COLO668 (cell line): Measurements from ENCODE around the gene CALN1.

ENCODE experiments used
- DNase-seq: peaks from one replicate; lab custom pipeline; 2025; ENCODE audit not compliant: unreplicated experiment; lab: John Stamatoyannopoulos, UW

The CALN1 gene

DNA sequence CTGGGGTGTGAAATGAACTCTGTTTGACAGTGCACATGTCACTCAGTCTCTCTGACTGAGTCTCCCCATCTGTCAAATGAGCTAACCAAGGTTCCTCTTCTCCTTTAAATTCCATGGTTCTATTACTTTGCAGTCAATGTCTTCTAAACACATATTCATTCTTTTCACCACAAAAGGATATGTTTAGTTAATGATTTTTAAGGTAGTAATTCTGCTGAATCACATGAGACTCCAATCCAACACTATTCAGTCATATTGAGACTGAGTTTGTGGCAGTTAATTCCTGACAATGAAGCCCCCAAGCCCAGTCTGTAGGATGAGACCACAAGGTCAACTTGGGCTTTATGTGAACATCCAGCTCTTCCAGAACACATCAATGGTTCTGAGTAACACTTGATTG, 85.3 kb downstream of the CALN1 start:
- DNase-seq = no peak

GRCh38 chr7:72326365-72326764, 85.8 kb downstream of the CALN1 start:
- DNase-seq = no peak

DNA sequence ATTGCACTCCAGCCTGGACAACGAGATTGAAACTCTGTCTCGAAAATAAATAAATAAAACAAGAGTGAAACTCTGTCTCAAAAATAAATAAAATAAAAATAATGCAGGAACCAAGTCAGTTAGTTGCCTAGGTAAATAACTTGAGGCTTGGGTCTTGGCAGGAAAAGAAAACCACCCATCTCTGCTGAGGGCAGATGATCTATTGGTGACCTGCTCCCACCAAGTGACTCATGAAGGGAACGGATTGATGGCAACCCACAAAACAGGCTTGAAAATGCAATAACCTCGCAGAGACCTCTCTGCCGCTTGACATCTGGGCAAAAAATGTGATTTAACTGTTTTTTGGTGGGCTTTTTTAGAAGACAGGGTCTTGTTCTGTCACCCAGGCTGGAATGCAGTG, 86.6 kb downstream of the CALN1 start:
- no peak for DNase-seq

GRCh38 chr7:72321637-72322036, 90.5 kb downstream of the CALN1 start:
- no peak for DNase-seq

GRCh38 chr7:72321081-72321480, 91.1 kb downstream of the CALN1 start:
- DNase-seq = no peak

- DNase-seq = no peak
Observed at GRCh38 chr7:72317341-72317740, 94.8 kb downstream of the CALN1 start.

DNA sequence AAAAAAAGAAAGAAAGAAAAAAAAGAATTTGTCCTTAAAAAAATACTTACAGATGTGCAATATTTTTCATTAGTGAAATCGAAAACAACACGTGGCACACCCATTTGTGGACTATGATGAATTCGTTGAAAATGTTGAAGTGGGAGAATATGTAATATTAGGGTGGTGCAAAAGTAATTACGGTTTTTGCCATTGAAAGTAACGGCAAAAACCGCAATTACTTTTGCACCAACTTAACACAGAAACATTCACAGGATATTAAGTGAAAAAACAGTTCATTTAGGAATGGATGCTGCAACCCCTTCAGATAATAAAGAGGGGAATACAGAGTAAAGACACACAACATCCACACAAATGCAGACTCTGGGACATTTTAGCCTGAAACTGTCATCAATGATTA, 96.0 kb downstream of the CALN1 start:
- DNase-seq = no peak

DNA sequence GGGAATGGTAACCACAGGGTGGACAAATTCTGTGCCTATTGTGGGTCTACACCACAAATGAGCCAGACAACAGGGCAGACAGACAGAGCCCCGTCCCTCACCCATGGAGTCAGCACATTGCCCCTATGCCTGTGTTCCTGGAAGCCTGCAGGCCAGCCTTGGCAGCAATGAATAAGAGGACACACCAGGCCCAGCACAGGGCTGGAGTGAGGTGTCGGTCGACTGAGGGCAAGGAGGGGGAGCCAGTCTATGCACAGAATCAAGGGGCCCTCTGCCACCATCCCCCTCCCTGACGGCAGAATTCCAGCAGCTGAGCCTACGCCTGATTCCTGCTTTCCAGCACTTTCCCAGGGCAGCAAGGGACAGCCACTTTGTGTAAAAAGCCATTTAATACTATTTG, 98.2 kb downstream of the CALN1 start:
- no peak for DNase-seq

DNA sequence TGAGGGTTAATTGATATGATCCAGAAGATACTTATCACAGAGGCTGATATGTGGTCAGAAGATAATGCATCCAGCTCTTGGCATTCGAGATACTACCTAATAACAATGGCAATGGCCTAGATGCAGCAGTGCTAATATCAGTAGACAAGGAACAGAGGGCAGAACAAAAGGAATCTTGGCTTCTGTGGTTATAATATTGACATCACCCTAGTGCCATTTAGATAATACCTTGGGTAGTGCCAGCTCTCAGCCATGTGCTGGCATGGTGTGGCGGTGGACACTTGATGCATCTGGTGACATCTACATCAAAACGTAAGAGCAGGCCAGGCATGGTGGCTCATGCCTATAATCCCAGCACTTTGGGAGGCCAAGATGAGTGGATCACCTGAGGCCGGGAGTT, 101.8 kb downstream of the CALN1 start:
- no peak for DNase-seq

DNA sequence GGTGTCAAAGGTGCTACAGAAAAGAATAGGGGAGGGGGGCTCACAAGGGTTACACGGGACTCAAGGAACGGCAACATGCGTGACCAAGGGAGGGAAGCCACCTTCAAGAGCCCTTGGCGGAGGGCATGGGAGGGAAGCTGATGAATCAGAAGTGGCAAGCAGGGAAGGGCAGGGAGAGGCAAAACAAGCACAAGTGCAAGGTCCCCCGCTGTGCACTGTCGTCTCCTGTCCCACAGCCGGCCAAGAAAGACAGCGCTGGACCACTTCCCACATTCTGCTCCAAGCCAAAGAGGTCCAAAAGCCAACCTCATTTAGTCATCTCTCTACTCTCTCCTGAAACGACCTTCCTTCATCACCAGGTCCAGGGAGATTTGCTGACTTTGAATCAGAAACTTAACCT, 102.7 kb downstream of the CALN1 start:
- no peak for DNase-seq

GRCh38 chr7:72308986-72309385, 103.2 kb downstream of the CALN1 start:
- no peak for DNase-seq

DNA sequence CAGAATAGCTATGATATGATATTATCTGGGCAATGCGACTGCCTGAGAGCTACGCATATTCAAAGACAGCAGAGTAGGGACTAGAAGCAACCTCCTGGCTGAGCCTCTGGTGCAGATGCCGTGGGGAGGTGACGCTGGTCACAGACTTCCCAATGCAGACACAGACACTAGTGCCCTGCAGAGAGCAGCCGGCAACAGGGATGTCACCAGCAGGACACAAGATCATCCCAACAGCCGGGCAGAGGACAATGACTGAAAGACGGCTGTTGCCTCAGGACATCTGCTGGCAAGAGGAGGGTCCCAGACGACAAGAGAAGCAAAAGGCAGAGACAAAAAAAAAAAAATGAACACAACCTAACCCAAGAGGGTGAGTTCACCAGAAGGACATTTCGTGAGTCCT, 104.6 kb downstream of the CALN1 start:
- no peak for DNase-seq

GRCh38 chr7:72298912-72299311, 113.2 kb downstream of the CALN1 start:
- DNase-seq = no peak

DNA sequence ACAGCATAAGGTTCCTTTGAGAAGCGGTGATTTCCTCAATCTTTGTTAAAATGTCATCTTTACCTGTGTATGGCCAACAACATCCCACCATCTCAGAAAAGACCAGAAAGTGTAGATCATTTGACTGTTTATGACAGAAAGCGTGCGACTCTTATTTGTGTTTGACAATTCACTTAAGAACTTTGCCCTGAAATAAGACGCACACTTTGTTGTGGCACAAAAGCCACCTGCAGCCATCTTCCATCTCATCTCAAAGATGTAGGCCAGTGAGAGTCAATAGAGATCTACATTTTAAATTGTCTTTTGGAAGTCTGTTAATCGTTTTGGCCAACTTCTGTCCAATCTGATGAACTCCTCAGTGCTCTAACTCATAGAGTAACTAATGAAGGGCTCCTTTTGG, 114.0 kb downstream of the CALN1 start:
- DNase-seq = no peak

DNA sequence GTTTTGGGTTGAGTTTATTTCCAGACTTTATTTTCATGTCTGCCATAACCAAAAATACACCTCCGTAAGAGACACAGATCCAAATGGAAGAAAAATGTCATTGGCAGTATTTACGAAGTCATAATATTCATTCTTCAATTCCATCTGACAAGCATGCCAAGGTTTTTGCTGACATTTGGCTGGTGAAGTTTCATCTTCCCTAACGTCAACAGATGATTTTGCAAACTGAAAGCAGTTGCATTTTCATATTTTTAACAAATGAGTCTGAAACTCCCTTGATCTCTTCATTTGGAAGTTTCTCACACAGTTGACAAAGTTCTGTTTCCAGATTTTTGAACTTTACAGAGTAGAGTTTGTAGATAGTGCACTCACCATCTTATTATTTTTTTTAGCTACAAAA, 114.5 kb downstream of the CALN1 start:
- DNase-seq = no peak

DNA sequence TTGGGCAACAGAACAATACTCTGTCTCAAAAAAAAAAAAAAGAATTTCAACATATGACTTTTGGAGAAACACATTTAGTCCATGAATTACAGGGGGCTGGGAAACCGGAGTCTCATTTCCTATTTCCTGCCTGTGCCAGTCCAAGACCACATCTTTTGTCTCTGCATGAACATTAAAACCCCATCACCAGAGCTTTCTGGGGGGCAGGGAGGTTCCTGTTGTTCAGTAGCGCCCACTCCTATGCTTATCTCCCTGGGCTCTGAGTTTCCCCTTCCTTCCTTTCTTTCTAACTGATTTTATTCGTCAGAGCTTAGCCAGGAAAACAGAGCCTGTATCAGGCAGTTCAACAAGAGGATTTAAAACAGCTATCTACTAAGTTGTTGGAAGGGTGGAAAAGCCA, 119.3 kb downstream of the CALN1 start:
- no peak for DNase-seq

- DNase-seq = no peak
Observed at GRCh38 chr7:72292118-72292517, 120.0 kb downstream of the CALN1 start.

GRCh38 chr7:72286519-72286918, 125.6 kb downstream of the CALN1 start:
- DNase-seq = no peak

DNA sequence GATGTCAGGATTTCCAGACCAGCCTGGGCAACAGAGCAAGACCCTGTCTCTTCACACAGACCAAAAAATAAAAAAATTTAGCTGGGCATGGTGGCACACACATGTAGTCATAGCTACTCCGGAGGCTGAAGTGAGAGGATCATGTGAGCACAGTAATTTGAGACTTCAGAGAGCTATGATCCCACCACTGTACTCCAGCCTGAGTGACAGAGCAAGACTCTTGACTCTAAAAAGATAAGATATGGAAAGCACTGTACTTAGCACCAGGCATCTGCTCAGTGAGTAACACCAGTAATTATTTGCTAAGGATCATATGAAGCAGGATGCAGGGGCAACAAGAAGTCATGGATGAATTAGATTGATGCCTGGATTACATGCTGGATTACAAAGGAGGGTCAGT, 128.8 kb downstream of the CALN1 start:
- no peak for DNase-seq

GRCh38 chr7:72281308-72281707, 130.8 kb downstream of the CALN1 start:
- DNase-seq = no peak

GRCh38 chr7:72279203-72279602, 132.9 kb downstream of the CALN1 start:
- DNase-seq = no peak

GRCh38 chr7:72278550-72278949, 133.6 kb downstream of the CALN1 start:
- DNase-seq = no peak

- DNase-seq = no peak
Observed at GRCh38 chr7:72275382-72276070, 136.6 kb downstream of the CALN1 start.

- no peak for DNase-seq
Observed at GRCh38 chr7:72272479-72272878, 139.7 kb downstream of the CALN1 start.
